HepG2 (cell line): ENCODE results near the gene RMI2. TPM values are rescaled to one million over a fixed set of nuclear protein-coding genes. Genes with fewer than 3 reads are reported as not detected.
A peak's percentile ranks its signal among the peaks of the same experiment; 100 is the strongest.

ENCODE experiments used
- ATAC-seq: fragments of 200-7000 bp; cut with Tn5 transposase; 3 replicates; pipeline ENCODE4 v1.9.1; 2020; ENCODE audit warnings: mild to moderate bottlenecking, moderate library complexity
- BruUV-seq: library from RNA; stranded (reverse); fragments of 400-500 nt; replicated peaks from 2 replicates; lab custom pipeline; 2021; lab: Mats Ljungman, UMichigan
- CTCF ChIA-PET: fragments of 300-600 bp; formaldehyde crosslinking; extraction: SDS; loops from one replicate; lab custom pipeline; 2021; ENCODE audit warnings: low total read pairs, inconsistent platforms, low intra/inter-chr PET ratio; lab: Yijun Ruan, JAX
- POLR2A ChIA-PET: fragments of 350-600 bp; sonication (Branson Sonifier 250); formaldehyde crosslinking; loops from one replicate; lab custom pipeline; 2020; ENCODE audit warnings: antibody characterized with exemption, inconsistent platforms; lab: Yijun Ruan, JAX
- DNase-seq: peaks from one replicate; pipeline ENCODE4 v3.0.0-alpha.2; 2015; ENCODE audit warnings: low spot score
- FAIRE-seq: peaks from 3 replicates; lab custom pipeline; 2011; peaks lifted over from hg19 to GRCh38; lab: Jason Lieb, UNC
- H2AFZ ChIP-seq: one replicate; pipeline ENCODE4 v1.6.1; 2011; ENCODE audit warnings: low read length, inconsistent platforms
- H3K27ac ChIP-seq: fragments of 300-600 bp; 3 replicates; pipeline ENCODE4 v1.8.0; 2011; ENCODE audit warnings: mixed run types, mild to moderate bottlenecking, mixed read lengths, low read length, inconsistent platforms; ENCODE audit not compliant: insufficient read depth; ENCODE audit errors: extremely low read length
- H3K27me3 ChIP-seq, 2 experiments: fragments of 200-600 bp in 1 of 2; 2 replicates in 1 of 2; 3 replicates in 1 of 2; pipeline versions ENCODE4 v1.6.0 to v1.8.0; 2011; ENCODE audit warnings: low read length in 2 of 2, mild to moderate bottlenecking in 2 of 2, moderate library complexity in 2 of 2, inconsistent platforms in 1 of 2; ENCODE audit not compliant: insufficient read depth in 2 of 2, control insufficient read depth in 1 of 2
- H3K36me3 ChIP-seq, 2 experiments: fragments of 200-600 bp in 1 of 2; replicated peaks in 1 of 2; 2 replicates in 1 of 2; 3 replicates in 1 of 2; pipeline versions ENCODE4 v1.5.1 to v1.8.0; 2011; ENCODE audit warnings: low read length in 2 of 2, inconsistent platforms in 1 of 2; ENCODE audit not compliant: insufficient read depth in 2 of 2, control insufficient read depth in 1 of 2
- H3K4me1 ChIP-seq: 2 replicates; pipeline ENCODE4 v1.5.1; 2012; ENCODE audit warnings: low read length, inconsistent platforms; ENCODE audit not compliant: insufficient read depth
- H3K4me2 ChIP-seq: 2 replicates; pipeline ENCODE4 v1.6.0; 2011; ENCODE audit warnings: low read depth, low read length, inconsistent platforms
- H3K4me3 ChIP-seq, 3 experiments: fragments of 200-600 bp in 1 of 3; sonication (generic), shearing (Covaris generic) in 1 of 3; replicated peaks in 1 of 3; 2 replicates each; pipeline ENCODE4 v1.5.1; 2011 to 2016; ENCODE audit warnings: low read length in 3 of 3, inconsistent platforms in 2 of 3, low read depth in 2 of 3, mild to moderate bottlenecking in 2 of 3, control low read depth in 1 of 3, mixed read lengths in 1 of 3; ENCODE audit not compliant: insufficient read depth in 1 of 3
- H3K79me2 ChIP-seq: one replicate; pipeline ENCODE4 v1.6.1; 2011; ENCODE audit warnings: low read length, inconsistent platforms; ENCODE audit not compliant: insufficient read depth
- H3K9ac ChIP-seq: 2 replicates; pipeline ENCODE4 v1.6.0; 2011; ENCODE audit warnings: mild to moderate bottlenecking, low read depth, low read length, inconsistent platforms; ENCODE audit not compliant: insufficient read depth
- H3K9me3 ChIP-seq: 2 replicates; pipeline ENCODE4 v1.5.1; 2012; ENCODE audit warnings: mild to moderate bottlenecking, low read length
- H4K20me1 ChIP-seq: 2 replicates; pipeline ENCODE4 v1.6.0; 2011; ENCODE audit warnings: inconsistent platforms, mild to moderate bottlenecking, low read length, moderate library complexity; ENCODE audit not compliant: insufficient read depth
- EEA1 ChIP-seq: sonication (generic); formaldehyde crosslinking; IDR thresholded peaks from 2 replicates; pipeline ENCODE4 v1.5.1; 2020; ENCODE audit warnings: mild to moderate bottlenecking, missing genetic modification reagents, borderline replicate concordance
- MNT ChIP-seq: fragments of 450-650 bp; IDR thresholded peaks from 2 replicates; pipeline ENCODE4 v1.6.1; 2016
- NCOA5 ChIP-seq: sonication (generic); formaldehyde crosslinking; IDR thresholded peaks from 2 replicates; pipeline ENCODE4 v1.4.0; 2020; ENCODE audit warnings: missing genetic modification reagents
- ZKSCAN1 ChIP-seq: fragments of 150-350 bp; IDR thresholded peaks from 2 replicates; pipeline ENCODE4 v1.6.1; 2014; ENCODE audit warnings: low read length
- ZNF629 ChIP-seq: sonication (generic); formaldehyde crosslinking; conservative IDR thresholded peaks from 2 replicates; pipeline ENCODE4 v1.5.0; 2020; ENCODE audit warnings: missing genetic modification reagents
- ZNF687 ChIP-seq: sonication (generic); formaldehyde crosslinking; IDR thresholded peaks from 2 replicates; pipeline ENCODE4 v1.5.1; 2020; ENCODE audit warnings: mild to moderate bottlenecking, missing genetic modification reagents, moderate library complexity
- ZNF816 ChIP-seq: sonication (generic); formaldehyde crosslinking; IDR thresholded peaks from 2 replicates; pipeline ENCODE4 v1.8.0; 2022; ENCODE audit warnings: missing genetic modification reagents, mild to moderate bottlenecking, borderline replicate concordance
- WGBS: methylation state at CpG from one replicate; pipeline ENCODE4 v1.1.6; 2017; ENCODE audit warnings: low lambda C conversion rate; 5-methylcytosine and 5-hydroxymethylcytosine counted together
- in situ Hi-C: cut with HindIII; loops from 2 replicates; pipeline ENCODE4 v1.10.0; 2017; ENCODE audit warnings: low pct_unique_long_range_greater_than_20kb; ENCODE audit not compliant: extremely low pct_ligation_motif_present
- intact Hi-C: fragments of 100-400 bp; cut with micrococcal nuclease; formaldehyde crosslinking; loops from one replicate; pipeline ENCODE4 v1.10.0; 2022; ENCODE audit not compliant: unreplicated experiment
- polyA plus RNA-seq, 8 experiments: library from polyadenylated mRNA; depleted of rRNA in 3 of 8; stranded (reverse) in 7 of 8; unstranded in 1 of 8; fragments of >200 nt; fragmentation: Illumina TruSeq in 4 of 8; extraction: Trizol in 4 of 8; gene quantifications; 2 replicates each; pipeline versions ENCODE4 v1.2.1 to v1.2.3, GENCODE V29; 2011 to 2016; ENCODE audit warnings: low read depth in 4 of 8, missing spikeins in 1 of 8, mixed read lengths in 1 of 8; ENCODE audit not compliant: insufficient read depth in 1 of 8
- total RNA-seq, 5 experiments: library from RNA; depleted of rRNA; stranded (reverse); fragments of >200 nt; fragmentation: Illumina TruSeq; extraction: Trizol; gene quantifications; 2 replicates each; pipeline ENCODE4 v1.2.3, GENCODE V29; 2016; ENCODE audit warnings: low read depth in 1 of 5

RMI2 gene
- total and polyA plus RNA-seq, 2 of the 13 experiments (the other 11 are each of a cell fraction or from before 2014, with no cell fraction given), result 24.5 to 55.7 TPM

- no peaks in the 10 kb centered on the region for H4K20me1 ChIP-seq
- ATAC-seq (no peak), FAIRE-seq (no peak)
Observed at GRCh38 chr16:11399261-11399831, 54.1 kb downstream of the RMI2 start.

More at GRCh38 chr16:11399261-11399831, 54.1 kb downstream of the RMI2 start:
- Histone ChIP-seq H3K79me2 (no peaks in the 10 kb centered on the region), H3K4me3 (no peak overlapping the region), H3K4me1 (peaks cover 51% of the 10 kb centered on the region), H2AFZ (no peak overlapping the region), H3K9ac (no peak overlapping the region), H3K4me2 (no peak overlapping the region), H3K27me3 (peaks cover 46 to 76% of the 10 kb centered on the region in 2 experiments), H3K27ac (no peak overlapping the region), H3K9me3 (no peaks in the 10 kb centered on the region), H3K36me3 (no peaks in the 10 kb centered on the region; a peak in 1 of 5 replicates)
- no TSS peak for BruUV-seq
- TF ChIP-seq EEA1 (CRISPR knock-in tag) (0 out of 2 replicates have a peak, but pooled peaks have one; percentile 4), NCOA5 (CRISPR knock-in tag) (no peak), ZNF687 (0 out of 2 replicates have a peak, but pooled peaks have one; percentile 7), ZNF629 (peak; percentile 65), ZKSCAN1 (no peak), MNT (peak; percentile 91), ZNF816 (CRISPR knock-in tag) (no peak)
- ChIA-PET CTCF (no interaction called here), POLR2A (no interaction called here)
- in situ Hi-C loops (loop anchor here (10.0 kb wide), 1 partner anchor 315 kb away; no protein-coding TSS in a partner anchor), intact Hi-C loops (loop anchor here (5.0 kb wide), 1 partner anchor 313 kb away; no protein-coding TSS in a partner anchor)
- DNase-seq, result no peak
- 41% methylated on average over 22 of the region's 22 CpGs for WGBS
